Stimulated activated CD8-positive, alpha-beta memory T cell treated with anti-CD3 and anti-CD28 coated beads, Interleukin-12 subunit alpha, Interleukin-12 subunit beta, amount 100 ng/mL, for 24 hours (primary cell): ENCODE data around the gene WNT11.

ENCODE experiments used
- DNase-seq: peaks from one replicate; pipeline ENCODE4 v3.0.0-alpha.2; 2020; ENCODE audit errors: extremely low read depth

WNT11 gene

GRCh38 chr11:76206327-76207081, at the start of gene WNT11:
Gene WNT11, minus strand, starts transcription at chr11:76206502. Its CDS starts 95 bp downstream, at chr11:76206407.
- DNase-seq: no peak

GRCh38 chr11:76253416-76253815, 47.1 kb upstream of the WNT11 start:
- DNase-seq: no peak

GRCh38 chr11:76252631-76253070, 46.3 kb upstream of the WNT11 start:
- no peak for DNase-seq

- DNase-seq: no peak
Observed at GRCh38 chr11:76251576-76251975, 45.3 kb upstream of the WNT11 start.

- DNase-seq: no peak
Observed at GRCh38 chr11:76251226-76251575, 44.9 kb upstream of the WNT11 start.

GRCh38 chr11:76250520-76251225, 44.4 kb upstream of the WNT11 start:
- no peak for DNase-seq

GRCh38 chr11:76249195-76249741, 43.0 kb upstream of the WNT11 start:
- no peak for DNase-seq

GRCh38 chr11:76248210-76248609, 41.9 kb upstream of the WNT11 start:
- no peak for DNase-seq

- no peak for DNase-seq
Observed at GRCh38 chr11:76247091-76247490, 40.8 kb upstream of the WNT11 start.

- no peak for DNase-seq
Observed at GRCh38 chr11:76246271-76246933, 40.1 kb upstream of the WNT11 start.

- no peak for DNase-seq
Observed at GRCh38 chr11:76245720-76246119, 39.4 kb upstream of the WNT11 start.

- DNase-seq: no peak
Observed at GRCh38 chr11:76244316-76244851, 38.1 kb upstream of the WNT11 start.

GRCh38 chr11:76243957-76244285, 37.6 kb upstream of the WNT11 start:
- no peak for DNase-seq

GRCh38 chr11:76243193-76243956, 37.1 kb upstream of the WNT11 start:
- no peak for DNase-seq

- DNase-seq: no peak
Observed at GRCh38 chr11:76242004-76242779, 35.9 kb upstream of the WNT11 start.

GRCh38 chr11:76241243-76242000, 35.1 kb upstream of the WNT11 start:
- DNase-seq: no peak

- no peak for DNase-seq
Observed at GRCh38 chr11:76240666-76241065, 34.4 kb upstream of the WNT11 start.

GRCh38 chr11:76240161-76240540, 33.8 kb upstream of the WNT11 start:
- no peak for DNase-seq

- no peak for DNase-seq
Observed at GRCh38 chr11:76239483-76240160, 33.3 kb upstream of the WNT11 start.

GRCh38 chr11:76238551-76238950, 32.2 kb upstream of the WNT11 start:
- DNase-seq: no peak
